Midbrain (tissue), 1 donor: ENCODE results near the gene MRC1.
A peak's percentile ranks its signal among the peaks of the same experiment; 100 is the strongest.
"Not testable (repeated sequence)": the region's sequence is repeated elsewhere in the genome, so short reads cannot be mapped to it uniquely, and the experiment has no call there.

Source experiments
- DNase-seq: peaks from one replicate; lab custom pipeline; 2025; lab: John Stamatoyannopoulos, UW

The MRC1 gene

DNA sequence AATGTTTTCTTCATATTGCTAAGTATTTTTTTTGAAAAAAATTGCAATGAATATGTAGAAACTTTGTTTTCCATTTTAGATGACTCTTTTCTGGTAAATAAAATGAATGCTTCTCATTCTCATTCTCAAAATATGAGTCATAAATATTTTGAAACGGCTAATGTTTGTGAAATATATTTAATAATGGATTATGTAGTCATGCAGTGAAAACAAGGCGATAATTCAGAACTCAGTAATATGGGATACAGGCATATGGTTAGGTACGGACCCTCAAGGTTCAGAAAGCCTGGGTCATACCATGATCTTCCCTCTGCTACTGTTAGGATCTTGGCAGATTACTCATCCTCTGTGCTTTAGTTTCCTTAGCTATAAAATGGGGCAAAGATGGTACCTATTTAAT, 96.3 kb downstream of the MRC1 start:
- no peak for DNase-seq

GRCh38 chr10:17906002-17906401, 96.9 kb downstream of the MRC1 start:
- DNase-seq: no peak

DNA sequence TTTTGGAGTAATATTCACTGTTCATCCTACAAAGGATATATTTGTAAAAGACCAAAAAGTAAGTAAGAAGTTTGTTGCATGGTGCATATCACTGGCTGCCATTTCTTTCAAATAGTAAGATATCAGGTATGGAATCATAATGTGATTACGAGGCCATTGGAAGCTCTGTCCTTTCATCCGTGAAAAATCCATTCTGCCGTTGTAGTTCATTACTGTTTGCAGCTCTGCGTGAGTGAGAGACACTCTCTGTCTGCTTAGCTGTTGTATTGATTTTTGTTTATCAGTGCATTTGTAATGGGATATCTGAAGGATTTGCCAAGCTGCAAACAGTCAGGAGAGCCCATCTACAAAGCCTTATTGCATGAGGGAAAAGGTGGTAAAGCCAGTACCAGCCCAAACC, 98.5 kb downstream of the MRC1 start:
- no peak for DNase-seq

DNA sequence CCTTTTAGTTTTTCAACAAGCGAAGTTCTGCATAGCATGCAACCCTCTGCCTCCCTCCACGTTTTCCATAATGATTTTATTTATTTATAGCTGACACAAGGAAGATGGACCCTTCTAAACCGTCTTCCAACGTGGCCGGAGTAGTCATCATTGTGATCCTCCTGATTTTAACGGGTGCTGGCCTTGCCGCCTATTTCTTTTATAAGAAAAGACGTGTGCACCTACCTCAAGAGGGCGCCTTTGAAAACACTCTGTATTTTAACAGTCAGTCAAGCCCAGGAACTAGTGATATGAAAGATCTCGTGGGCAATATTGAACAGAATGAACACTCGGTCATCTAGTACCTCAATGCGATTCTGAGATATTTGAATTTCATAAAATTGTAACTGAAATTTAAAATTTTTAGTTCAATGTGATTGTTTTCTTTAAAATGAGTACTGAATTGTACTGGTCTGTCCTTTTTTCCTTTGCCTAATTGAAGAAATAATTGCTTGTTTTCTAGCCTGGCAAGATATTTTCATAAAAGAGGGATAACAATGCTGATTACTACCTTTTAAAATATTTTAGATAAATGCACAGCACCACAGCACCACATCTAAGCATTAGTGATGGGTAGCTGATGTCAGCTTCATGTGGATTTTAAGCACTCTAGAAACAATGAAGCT, 101.1 kb downstream of the MRC1 start:
- peak; percentile 29 for DNase-seq

DNA sequence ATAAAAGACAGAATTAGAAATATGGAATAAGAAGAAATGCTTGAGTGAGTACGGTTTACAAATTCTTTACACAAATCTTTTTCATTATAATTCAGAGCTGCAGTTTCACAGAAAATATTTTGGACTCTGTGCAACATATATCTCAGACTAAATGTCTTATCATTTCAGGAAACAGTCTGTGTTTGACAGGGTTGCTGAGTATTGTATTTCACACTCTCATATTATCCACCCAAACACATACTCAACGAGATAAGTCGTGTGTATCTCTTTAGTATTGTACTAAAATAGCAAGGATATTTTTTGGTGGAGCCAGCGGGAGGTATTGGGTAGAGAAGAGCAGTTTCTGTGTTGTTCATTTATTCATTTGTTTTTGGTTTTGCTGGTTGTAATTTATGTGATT, 103.6 kb downstream of the MRC1 start:
- DNase-seq: no peak

DNA sequence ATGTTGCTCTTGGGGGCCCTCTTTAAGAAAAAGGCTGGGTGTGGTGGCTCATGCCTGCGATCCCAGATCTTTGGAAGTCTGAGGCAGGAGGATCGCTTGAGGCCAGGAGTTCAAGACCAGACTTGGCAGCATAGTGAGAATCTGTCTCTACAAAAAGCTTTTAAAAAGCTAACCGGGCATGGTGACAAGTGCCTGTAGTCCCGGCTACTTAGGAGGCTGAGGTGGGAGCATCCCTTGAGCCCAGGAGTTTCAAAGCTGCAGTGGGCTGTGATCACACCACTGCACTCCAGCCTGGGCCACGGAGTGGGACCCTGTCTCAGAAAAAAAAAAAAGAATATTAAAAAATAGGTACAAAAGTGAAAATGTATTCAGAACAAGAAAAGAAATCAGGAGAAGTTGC, 104.5 kb downstream of the MRC1 start:
- no peak for DNase-seq

DNA sequence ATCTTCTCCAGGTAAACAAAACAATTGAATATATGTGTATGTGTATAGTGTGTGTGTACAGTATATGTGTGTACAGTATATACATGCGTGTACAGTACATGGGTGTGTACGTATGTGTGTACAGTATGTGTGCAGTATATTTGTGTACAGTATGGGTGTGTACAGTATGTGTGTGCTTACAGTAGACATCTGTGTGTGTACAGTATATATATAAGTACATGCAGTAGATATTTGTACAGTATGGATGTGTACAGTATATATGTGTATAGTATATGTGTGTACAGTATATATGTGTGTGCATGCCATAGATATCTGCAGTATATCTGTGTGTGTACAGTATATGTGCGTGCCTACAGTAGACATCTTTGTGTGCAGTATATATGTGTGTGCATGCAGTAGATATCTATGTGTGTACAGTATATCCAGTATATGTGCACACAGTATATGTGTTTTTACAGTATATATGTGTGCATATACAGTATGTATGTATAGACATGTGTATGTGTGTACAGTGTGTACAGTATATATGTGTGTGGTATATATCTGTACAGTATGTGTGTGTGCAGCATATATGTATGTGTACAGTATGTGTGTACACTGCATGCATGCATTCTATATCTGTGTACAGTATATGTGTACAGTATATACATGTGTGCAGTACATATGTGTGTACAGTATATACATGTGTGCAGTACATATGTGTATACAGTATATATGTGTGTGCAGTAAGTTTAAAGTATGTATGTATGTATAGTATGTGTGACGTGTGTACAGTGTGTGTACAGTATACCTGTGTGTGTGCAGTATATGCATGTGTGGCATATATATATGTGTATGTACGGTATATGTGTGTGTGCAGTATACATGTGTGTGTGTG, 105.3 kb downstream of the MRC1 start:
- DNase-seq: no peak

DNA sequence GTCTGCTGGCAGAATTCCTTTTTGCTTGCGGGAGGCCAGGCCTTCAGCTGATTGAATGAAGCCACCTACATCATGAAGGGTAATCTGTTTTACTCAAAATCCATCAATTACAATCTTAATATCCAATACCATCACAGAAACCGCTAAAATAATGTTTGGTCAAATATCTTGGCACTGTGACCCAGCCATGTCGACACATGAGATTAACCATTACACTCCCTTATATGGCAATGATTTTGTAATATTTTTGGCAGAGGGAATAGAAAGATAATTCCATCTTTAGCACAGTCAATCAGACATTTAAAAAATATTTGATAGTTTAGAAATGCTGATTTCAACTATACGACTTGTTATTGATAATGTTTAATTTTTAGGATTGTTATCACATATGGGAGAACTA, 106.0 kb downstream of the MRC1 start:
- no peak for DNase-seq

DNA sequence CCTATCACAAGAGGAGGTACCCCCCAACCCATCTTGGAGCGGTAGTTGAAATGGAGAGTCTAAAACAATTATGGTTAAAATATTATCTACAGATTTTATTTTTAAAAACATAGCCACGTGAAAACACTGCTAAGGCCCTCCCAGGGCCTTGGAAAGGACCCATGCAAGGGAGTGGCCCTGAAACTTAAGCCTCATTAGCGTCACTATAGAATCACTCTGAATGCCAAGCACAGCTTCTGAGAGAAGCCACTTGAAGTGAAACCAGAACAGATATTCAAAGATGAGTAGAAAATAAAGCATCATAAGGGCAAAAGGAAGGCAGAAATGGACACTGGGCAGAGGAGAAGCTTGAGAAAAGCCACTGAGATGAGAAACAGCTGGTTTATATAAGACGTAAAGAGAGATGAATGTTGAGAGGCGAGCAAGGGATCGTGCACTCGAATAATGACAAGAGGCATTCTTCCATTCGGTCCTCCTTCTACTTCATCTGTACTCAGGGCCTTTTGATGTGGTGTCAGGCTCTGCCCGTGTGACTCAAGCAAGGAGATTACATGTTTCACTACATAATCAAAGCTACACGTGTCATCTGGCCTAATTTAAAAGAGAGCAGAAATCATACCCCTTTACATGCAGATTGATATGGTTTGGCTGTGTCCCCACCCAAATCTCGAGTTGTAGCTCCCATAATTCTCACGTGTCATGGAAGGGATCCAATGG, 109.2 kb downstream of the MRC1 start:
- no peak for DNase-seq

DNA sequence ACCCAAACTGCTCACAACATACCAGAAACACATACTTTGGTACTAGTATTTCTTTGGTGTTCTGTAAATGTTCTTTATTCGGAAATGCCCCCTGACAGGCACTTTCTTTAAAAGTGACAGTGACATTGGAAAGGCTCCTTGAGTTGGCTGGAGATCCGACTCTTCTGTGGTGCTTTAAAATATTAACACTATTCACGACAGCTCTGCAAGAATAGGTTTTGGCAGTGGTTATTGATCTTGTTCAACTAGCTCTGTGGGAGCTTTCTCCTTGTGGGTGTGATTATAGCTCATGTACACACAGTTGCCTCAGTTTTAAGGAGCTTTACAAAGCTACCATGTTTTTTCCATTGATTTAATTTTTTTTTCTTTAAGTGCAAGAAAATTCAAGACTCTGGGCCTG, 112.2 kb downstream of the MRC1 start:
- DNase-seq: no peak

GRCh38 chr10:17923728-17924127, 114.6 kb downstream of the MRC1 start:
- no peak for DNase-seq

GRCh38 chr10:17943033-17943745, 134.0 kb downstream of the MRC1 start:
- DNase-seq: no peak

DNA sequence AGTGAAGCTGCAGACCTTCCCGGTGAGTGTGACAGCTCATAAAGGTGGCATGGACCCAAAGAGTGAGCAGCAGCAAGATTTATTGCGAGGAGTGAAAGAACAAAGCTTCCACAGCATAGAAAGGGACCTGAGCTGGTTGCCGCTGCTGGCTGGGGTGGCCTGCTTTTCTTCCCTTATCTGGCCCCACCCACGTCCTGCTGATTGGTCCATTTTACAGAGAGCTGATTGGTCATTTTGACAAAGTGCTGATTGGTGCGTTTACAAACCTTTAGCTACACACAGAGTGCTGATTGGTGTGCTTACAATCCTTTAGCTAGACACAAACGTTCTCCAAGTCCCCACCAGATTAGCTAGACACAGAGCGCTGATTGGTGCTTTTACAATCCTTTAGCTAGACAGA, 141.1 kb downstream of the MRC1 start:
- not testable (repeated sequence) for DNase-seq

- no peak for DNase-seq
Observed at GRCh38 chr10:17950726-17951125, 141.6 kb downstream of the MRC1 start.

DNA sequence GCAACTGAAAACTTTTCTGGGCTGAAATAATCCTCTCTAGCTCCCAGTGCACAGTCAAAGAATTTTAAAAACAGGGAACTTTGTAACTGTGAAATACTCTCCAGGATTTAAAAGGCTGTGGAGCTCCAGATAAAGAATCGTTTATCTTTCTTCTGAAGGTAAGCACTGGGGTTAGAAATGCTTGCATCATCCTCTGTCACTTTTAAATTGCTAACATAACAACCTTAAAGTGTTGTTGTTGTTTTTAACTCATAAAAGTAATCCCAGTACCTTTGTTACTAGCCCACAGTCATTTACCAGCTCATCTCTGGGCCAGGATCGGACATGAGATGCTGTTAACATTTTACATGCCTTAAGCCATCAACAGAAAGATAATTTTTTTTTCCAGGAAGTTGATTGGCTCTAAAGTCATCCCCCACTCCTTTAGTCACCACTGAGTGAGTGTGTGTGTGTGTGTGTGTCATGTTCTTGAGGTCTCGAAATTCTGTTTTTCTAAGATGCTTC, 142.8 kb downstream of the MRC1 start, which contains the start of gene SLC39A12:
SLC39A12 (plus strand) TSS at position 51 of the 504 bp plus-strand sequence. CDS start 1,359 bp downstream, outside the sequence.
- peak; percentile 18 for DNase-seq

GRCh38 chr10:17954372-17954771, 145.2 kb downstream of the MRC1 start:
- DNase-seq: not testable (repeated sequence)

DNA sequence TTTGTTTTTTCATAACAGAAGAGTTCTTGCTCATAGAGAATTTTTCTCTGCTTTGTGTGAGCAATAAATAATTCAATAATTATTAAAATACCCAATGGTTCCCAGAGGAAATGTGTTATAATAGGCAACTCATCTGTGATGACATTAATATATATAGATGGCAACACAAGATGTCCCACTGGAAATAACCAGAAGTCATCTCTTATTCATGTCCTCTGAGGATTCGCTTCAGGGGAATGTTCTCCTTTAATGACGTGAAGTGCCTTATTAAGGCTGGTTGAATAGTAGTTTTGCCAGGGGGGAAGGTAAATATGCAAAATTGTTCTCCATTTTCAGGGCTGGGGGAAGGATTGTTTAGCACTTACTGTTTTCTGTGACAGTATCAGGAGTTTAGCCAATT, 145.7 kb downstream of the MRC1 start:
- no peak for DNase-seq

DNA sequence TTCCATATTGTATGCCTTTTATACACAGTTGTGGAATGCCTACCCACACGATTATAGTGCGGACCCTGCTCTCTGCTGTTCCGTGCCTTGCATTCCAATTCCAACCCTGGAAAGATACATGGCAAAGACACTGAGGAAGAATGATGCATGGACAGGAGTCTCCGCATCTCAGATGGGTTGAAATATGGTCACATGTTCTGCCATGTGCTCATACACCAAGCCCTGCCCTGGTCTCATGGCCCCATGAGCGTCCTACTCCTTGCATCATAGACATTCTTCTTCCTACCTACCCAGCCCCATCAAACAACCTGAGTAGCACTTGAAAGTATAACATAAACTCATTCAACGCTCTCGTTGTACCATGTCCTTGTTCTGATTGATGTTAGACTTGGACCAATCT, 148.9 kb downstream of the MRC1 start:
- DNase-seq: no peak

DNA sequence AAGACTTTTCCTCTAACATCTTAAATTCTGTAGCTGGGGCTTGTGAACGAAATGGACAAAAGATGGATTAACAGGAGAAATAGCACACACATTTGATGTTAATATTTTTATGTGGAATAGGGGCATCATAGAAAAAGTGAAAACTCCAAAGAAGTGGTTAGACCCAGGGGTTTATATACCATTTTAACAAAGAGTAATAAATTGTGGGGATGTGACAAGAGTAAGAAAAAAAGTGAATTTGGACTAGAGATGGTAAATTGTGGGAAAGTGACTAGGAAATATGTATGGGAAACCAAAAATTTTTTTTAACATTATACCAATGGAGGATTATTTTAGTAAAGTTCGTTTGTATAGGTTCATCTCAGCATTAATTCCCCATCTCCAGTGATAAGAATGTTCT, 150.7 kb downstream of the MRC1 start:
- DNase-seq: no peak
